Epithelial cell of esophagus (primary cell): ENCODE data around the gene MIA2.
"Not testable (repeated sequence)": the region's sequence is repeated elsewhere in the genome, so short reads cannot be mapped to it uniquely, and the experiment has no call there.

ENCODE experiments used
- DNase-seq: peaks from one replicate; pipeline ENCODE4 v3.0.0; 2010; ENCODE audit warnings: low read depth
- H3K4me3 ChIP-seq: 2 replicates; pipeline ENCODE4 v1.5.1; 2011; ENCODE audit warnings: mild to moderate bottlenecking, low read length, control low read depth
- CTCF ChIP-seq: IDR thresholded peaks from 2 replicates; pipeline ENCODE4 v1.5.1; 2011; ENCODE audit warnings: low read depth, mild to moderate bottlenecking, low read length, control low read depth, inconsistent platforms; ENCODE audit not compliant: insufficient read depth; ENCODE audit errors: missing control alignments

MIA2 gene

GRCh38 chr14:39211109-39211741 lies 22.5 kb upstream of the MIA2 start:
- no peak overlapping the region for H3K4me3 ChIP-seq
- no peak for DNase-seq
- TF ChIP-seq CTCF = no peak

GRCh38 chr14:39212034-39212433 lies 21.7 kb upstream of the MIA2 start:
- peak; percentile 43 for DNase-seq
- TF ChIP-seq CTCF = no peak
- H3K4me3 ChIP-seq = no peak overlapping the region

- H3K4me3 ChIP-seq = no peak overlapping the region
Measured at GRCh38 chr14:39212693-39213092, 21.0 kb upstream of the MIA2 start.

GRCh38 chr14:39217214-39217879 lies 16.4 kb upstream of the MIA2 start:
- peak; percentile 73 for DNase-seq
- TF ChIP-seq CTCF = no peak
- no peak overlapping the region for H3K4me3 ChIP-seq

More at GRCh38 chr14:39212693-39213092, 21.0 kb upstream of the MIA2 start:
- DNase-seq = no peak
- no peak for TF ChIP-seq CTCF

- peak; percentile 85 for DNase-seq
- TF ChIP-seq CTCF = no peak
- no peak overlapping the region for H3K4me3 ChIP-seq
Measured at GRCh38 chr14:39218171-39218769, 15.4 kb upstream of the MIA2 start.

GRCh38 chr14:39219075-39219499 lies 14.6 kb upstream of the MIA2 start:
- no peak for TF ChIP-seq CTCF
- DNase-seq = no peak
- no peak overlapping the region for H3K4me3 ChIP-seq

- not testable (repeated sequence) for H3K4me3 ChIP-seq, DNase-seq
Measured at GRCh38 chr14:39220473-39220872, 13.2 kb upstream of the MIA2 start.
